ENCODE measurements around the gene CORIN. TPM values are rescaled to one million over a fixed set of nuclear protein-coding genes. Genes with fewer than 3 reads are reported as not detected.

CORIN gene
- total RNA-seq, 1 donor from 2014 or later = 0.05 TPM

- Mint-ChIP-seq H3K4me3 (no peak overlapping the region), H3K9me3 (peaks cover 9% of the 10 kb centered on the region), H3K36me3 (ENCODE audit: low read depth) (peaks cover 3% of the 10 kb centered on the region), H3K27me3 (ENCODE audit: low read depth) (peaks cover 43% of the 10 kb centered on the region), H3K27ac (ENCODE audit: unreplicated experiment) (no peak overlapping the region), H3K4me1 (peaks cover 16% of the 10 kb centered on the region)
- TF ChIP-seq CTCF (conservative IDR thresholded peaks at IDR 0.05) = no peak
- DNase-seq (ENCODE audit: low read depth, low spot score) = no peak
Observed at GRCh38 chr4:47835494-47835893, 2.4 kb downstream of the CORIN start.

- Mint-ChIP-seq H3K4me1 (peaks cover 4% of the 10 kb centered on the region), H3K36me3 (ENCODE audit: low read depth) (peaks cover 3% of the 10 kb centered on the region), H3K9me3 (peaks cover 9% of the 10 kb centered on the region)
Observed at GRCh38 chr4:47831026-47831679, 6.7 kb downstream of the CORIN start.

GRCh38 chr4:47830265-47831025 lies 7.4 kb downstream of the CORIN start:
- no peak for DNase-seq (ENCODE audit: low read depth, low spot score)
- peaks cover 3% of the 10 kb centered on the region for H3K36me3 Mint-ChIP-seq (ENCODE audit: low read depth)

More at GRCh38 chr4:47831026-47831679, 6.7 kb downstream of the CORIN start:
- H3K27me3 Mint-ChIP-seq (ENCODE audit: low read depth) = peaks cover 9% of the 10 kb centered on the region
- TF ChIP-seq CTCF (conservative IDR thresholded peaks at IDR 0.05) = no peak
- no peak for DNase-seq (ENCODE audit: low read depth, low spot score)
- H3K4me3 Mint-ChIP-seq = no peak overlapping the region
- H3K27ac Mint-ChIP-seq (ENCODE audit: unreplicated experiment) = no peak overlapping the region

GRCh38 chr4:47829438-47829837 lies 8.4 kb downstream of the CORIN start:
- H3K9me3 Mint-ChIP-seq = peaks cover 9% of the 10 kb centered on the region
- no peak for TF ChIP-seq CTCF (conservative IDR thresholded peaks at IDR 0.05)
- no peak overlapping the region for H3K4me3 Mint-ChIP-seq
- peaks cover 2% of the 10 kb centered on the region for H3K27me3 Mint-ChIP-seq (ENCODE audit: low read depth)
- no peak for DNase-seq (ENCODE audit: low read depth, low spot score)
- peaks cover 1% of the 10 kb centered on the region for H3K4me1 Mint-ChIP-seq
- no peak overlapping the region for H3K27ac Mint-ChIP-seq (ENCODE audit: unreplicated experiment)
- peaks cover 3% of the 10 kb centered on the region for H3K36me3 Mint-ChIP-seq (ENCODE audit: low read depth)

More at GRCh38 chr4:47830265-47831025, 7.4 kb downstream of the CORIN start:
- Mint-ChIP-seq H3K9me3 (peaks cover 9% of the 10 kb centered on the region), H3K4me1 (no peaks in the 10 kb centered on the region), H3K4me3 (no peak overlapping the region), H3K27ac (ENCODE audit: unreplicated experiment) (no peak overlapping the region), H3K27me3 (ENCODE audit: low read depth) (peaks cover 5% of the 10 kb centered on the region)
- no peak for TF ChIP-seq CTCF (conservative IDR thresholded peaks at IDR 0.05)

- peaks cover 3% of the 10 kb centered on the region for H3K4me1 Mint-ChIP-seq
Observed at GRCh38 chr4:47827343-47828047, 10.4 kb downstream of the CORIN start.

More at GRCh38 chr4:47827343-47828047, 10.4 kb downstream of the CORIN start:
- H3K27ac Mint-ChIP-seq (ENCODE audit: unreplicated experiment) = no peak overlapping the region
- peaks cover under 1% of the 10 kb centered on the region for H3K36me3 Mint-ChIP-seq (ENCODE audit: low read depth)
- H3K4me3 Mint-ChIP-seq = no peak overlapping the region
- no peak for TF ChIP-seq CTCF (conservative IDR thresholded peaks at IDR 0.05)
- H3K27me3 Mint-ChIP-seq (ENCODE audit: low read depth) = no peaks in the 10 kb centered on the region
- no peaks in the 10 kb centered on the region for H3K9me3 Mint-ChIP-seq
- DNase-seq (ENCODE audit: low read depth, low spot score) = no peak

All from neural crest cell (in vitro differentiated cells).